NB4 (cell line): ENCODE data around the gene ENTPD6.

Experiments
- CTCF ChIP-seq: IDR thresholded peaks from one replicate; pipeline ENCODE4 v1.5.1; 2012; ENCODE audit warnings: low read depth, low read length
- MAX ChIP-seq: IDR thresholded peaks from 2 replicates; pipeline ENCODE4 v1.6.1; 2011; ENCODE audit warnings: low read depth, low read length
- POLR2A ChIP-seq: IDR thresholded peaks from 2 replicates; pipeline ENCODE4 v1.6.1; 2011; ENCODE audit warnings: mild to moderate bottlenecking; ENCODE audit not compliant: insufficient read length; ENCODE audit errors: extremely low read depth

- no peak for TF ChIP-seq POLR2A
- no peak for TF ChIP-seq CTCF
- TF ChIP-seq MAX = no peak
Measured at GRCh38 chr20:25274891-25275812, 79.6 kb downstream of the ENTPD6 start.
